Panc1 (cell line): ENCODE measurements around the gene MSANTD4. TPM values are rescaled to one million over a fixed set of nuclear protein-coding genes. Genes with fewer than 3 reads are reported as not detected.

ENCODE experiments used
- ATAC-seq: fragments of 200-7000 bp; cut with Tn5 transposase; 2 replicates; pipeline ENCODE4 v1.9.1; 2020; ENCODE audit warnings: mild to moderate bottlenecking, moderate library complexity
- Bru-seq: library from RNA; stranded (reverse); fragments of 400-500 nt; gene quantifications from one replicate; lab custom pipeline; 2021; lab: Mats Ljungman, UMichigan
- BruChase-seq, 2 experiments: library from RNA; stranded (reverse); fragments of 400-500 nt; gene quantifications; one replicate each; lab custom pipeline; 2021; lab: Mats Ljungman, UMichigan
- BruUV-seq: library from RNA; stranded (reverse); fragments of 400-500 nt; replicated peaks from 2 replicates; lab custom pipeline; 2021; lab: Mats Ljungman, UMichigan
- CTCF ChIA-PET: fragments of 300-600 bp; sonication (Branson Sonifier 250); formaldehyde crosslinking; loops from one replicate; lab custom pipeline; 2022; ENCODE audit warnings: antibody characterized with exemption; lab: Charles Lee
- POLR2A ChIA-PET: fragments of 300-600 bp; sonication (Branson Sonifier 250); formaldehyde crosslinking; loops from one replicate; lab custom pipeline; 2022; ENCODE audit warnings: antibody characterized with exemption; lab: Charles Lee
- DNase-seq: peaks from one replicate; pipeline ENCODE4 v3.0.0-alpha.2; 2010; ENCODE audit warnings: low read depth, low spot score
- H3K27ac ChIP-seq: 2 replicates; pipeline ENCODE4 v1.5.1; 2011; ENCODE audit warnings: mild to moderate bottlenecking, low read length, inconsistent platforms
- H3K27me3 ChIP-seq: fragments of 200-500 bp; sonication (Bioruptor generic); 2 replicates; pipeline ENCODE4 v1.6.0; 2014; ENCODE audit warnings: low read length, inconsistent platforms; ENCODE audit not compliant: control insufficient read depth, insufficient read depth
- H3K36me3 ChIP-seq: fragments of 200-500 bp; sonication (Bioruptor generic); 2 replicates; pipeline ENCODE4 v1.5.1; 2014; ENCODE audit warnings: inconsistent platforms, mild to moderate bottlenecking, low read length, moderate library complexity; ENCODE audit not compliant: control insufficient read depth, insufficient read depth
- H3K4me1 ChIP-seq: 2 replicates; pipeline ENCODE4 v1.5.1; 2011; ENCODE audit warnings: inconsistent platforms, mild to moderate bottlenecking, low read length, moderate library complexity; ENCODE audit not compliant: control insufficient read depth, insufficient read depth
- H3K4me3 ChIP-seq, 2 experiments: 2 replicates each; pipeline ENCODE4 v1.5.1; 2011 to 2012; ENCODE audit warnings: low read depth in 2 of 2, low read length in 2 of 2, mild to moderate bottlenecking in 2 of 2, inconsistent platforms in 1 of 2, moderate library complexity in 1 of 2
- H3K9me3 ChIP-seq: fragments of 200-500 bp; sonication (Bioruptor generic); 2 replicates; pipeline ENCODE4 v1.5.1; 2014; ENCODE audit warnings: low read depth, mild to moderate bottlenecking, inconsistent platforms, low read length, moderate library complexity; ENCODE audit not compliant: control insufficient read depth, insufficient read depth
- POLR2AphosphoS5 ChIP-seq: IDR thresholded peaks from 2 replicates; pipeline ENCODE4 v1.6.1; 2012; ENCODE audit warnings: mild to moderate bottlenecking, low read depth, low read length, moderate library complexity
- SIN3A ChIP-seq: IDR thresholded peaks from 2 replicates; pipeline ENCODE4 v1.6.1; 2012; ENCODE audit warnings: low read depth, mild to moderate bottlenecking, low read length, moderate library complexity, borderline replicate concordance; ENCODE audit not compliant: insufficient read depth
- TCF7L2 ChIP-seq: IDR thresholded peaks from 2 replicates; pipeline ENCODE4 v1.6.1; 2011; ENCODE audit warnings: mild to moderate bottlenecking, low read depth, low read length, inconsistent platforms
- in situ Hi-C: cut with HindIII; loops from 2 replicates; pipeline ENCODE4 v1.10.0; 2016; ENCODE audit warnings: low sequenced_read_pairs, low pct_unique_long_range_greater_than_20kb
- intact Hi-C: fragments of 100-400 bp; cut with micrococcal nuclease; formaldehyde crosslinking; loops from one replicate; pipeline ENCODE4 v1.10.0; 2022; ENCODE audit not compliant: unreplicated experiment
- long read RNA-seq: library from polyadenylated mRNA; unstranded; transcript quantifications from one replicate; pipeline ENCODE4 v2.0.0, GENCODE V29; 2021; ENCODE audit not compliant: unreplicated experiment
- polyA plus RNA-seq: library from polyadenylated mRNA; unstranded; fragments of >200 nt; gene quantifications from one replicate; pipeline ENCODE4 v1.2.1, GENCODE V29; 2012; ENCODE audit warnings: missing spikeins; ENCODE audit not compliant: insufficient read length
- total RNA-seq: library from RNA; stranded (reverse); gene quantifications from one replicate; pipeline ENCODE4 v1.2.1, GENCODE V29; 2021; ENCODE audit not compliant: unreplicated experiment
- TF ChIP-seq, protein P1 (sequence below): fragments of 450-650 bp; IDR thresholded peaks from 2 replicates; pipeline ENCODE4 v1.5.1; 2017; ENCODE audit warnings: mild to moderate bottlenecking
- TF ChIP-seq, protein P2 (sequence below), 2 experiments: IDR thresholded peaks; 2 replicates each; pipeline ENCODE4 v1.6.1; 2011 to 2012; ENCODE audit warnings: low read depth in 2 of 2, control low read depth in 1 of 2, low read length in 1 of 2, mild to moderate bottlenecking in 1 of 2, moderate library complexity in 1 of 2; ENCODE audit not compliant: insufficient read depth in 1 of 2

MSANTD4 gene
- 19.6 TPM for total RNA-seq
- polyA plus RNA-seq, result 12.4 TPM
- Bru-seq, nascent RNA, result percentile 89 among the genes with signal in this experiment
- BruChase-seq, experiment 1, labeled RNA remaining after a 2-hour chase, result percentile 94 among the genes with signal in this experiment
- percentile 70 among the genes with signal in this experiment for BruChase-seq, experiment 2, labeled RNA remaining after a 6-hour chase
- long read RNA-seq, full-length matches to known transcripts, result 22 of 44 reads
- long read RNA-seq, partial matches to known transcripts, result 3 of 44 reads
- long read RNA-seq, other reads (novel, unspliced or antisense), result 19 of 44 reads

DNA sequence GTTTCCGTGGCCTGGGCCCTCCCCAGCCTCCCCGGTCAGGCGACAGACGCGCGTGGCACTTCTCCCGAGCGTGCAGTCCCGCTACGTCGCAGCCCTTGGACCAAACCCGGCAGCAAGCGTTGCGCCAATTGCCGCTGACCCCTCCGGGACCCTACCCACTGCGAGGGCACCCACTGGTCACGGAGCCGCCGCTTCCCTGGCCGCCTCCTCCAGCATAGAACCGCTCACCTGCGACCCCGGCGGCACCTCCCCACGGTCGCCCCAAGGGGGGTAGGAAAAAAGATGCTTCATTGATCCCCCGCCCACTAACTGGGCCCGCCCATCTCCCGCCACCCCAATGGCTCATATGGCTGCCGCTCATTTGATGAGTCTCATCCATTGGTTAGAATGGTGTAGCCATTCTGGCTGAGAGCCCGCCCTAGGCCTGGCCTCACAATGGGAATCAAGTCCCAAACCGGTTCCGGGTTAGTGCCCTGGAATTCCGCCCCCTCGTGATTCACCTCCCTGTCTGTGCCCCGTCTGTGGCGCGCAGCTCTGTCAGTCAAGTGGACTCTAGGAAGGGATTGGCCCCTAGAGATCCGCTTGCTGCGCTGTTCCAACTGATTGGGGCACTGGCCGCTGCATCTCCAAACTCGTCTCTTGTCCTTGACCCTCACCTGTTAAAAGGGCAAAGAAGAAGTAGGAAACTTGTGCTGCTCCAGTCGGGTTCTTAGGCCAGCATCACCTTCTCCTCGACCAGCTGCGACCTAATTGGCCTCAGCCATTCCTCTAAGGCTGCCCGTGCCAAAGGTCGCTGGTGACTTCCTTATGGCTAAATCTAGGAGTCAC, at the start of gene MSANTD4:
Gene MSANTD4 (minus strand): TSS at position 274 of the 828 bp plus-strand sequence. CDS start 11,323 bp downstream, outside the sequence.
- no TSS peak for BruUV-seq
- POLR2A ChIA-PET, result no interaction called here
- intact Hi-C loops (loop anchor here (2.0 kb wide), 1 partner anchor 55 kb away; the partner anchor contains the start of genes AASDHPPT and KBTBD3), in situ Hi-C loops (no loop called here)
- DNase-seq, result peak; percentile 99
- CTCF ChIA-PET, result no interaction called here
- H3K27me3 ChIP-seq, result no peaks in the 10 kb centered on the region
- H3K4me3 ChIP-seq, result peak within 1 kb of the TSS; percentile 77 to 90
- H3K36me3 ChIP-seq, result peaks cover 2% of the 10 kb centered on the region; the same call in 1 of the 2 replicates
- H3K9me3 ChIP-seq, result no peaks in the 10 kb centered on the region
- H3K4me1 ChIP-seq, result peaks cover 15% of the 10 kb centered on the region; the same call in 1 of the 2 replicates
- TF ChIP-seq TCF7L2 (0 out of 2 replicates have a peak, but pooled peaks have one; percentile 64), SIN3A (0 out of 2 replicates have a peak, but pooled peaks have one; percentile 58), POLR2AphosphoS5 (peak; percentile 51; the same call in 1 of the 2 replicates)
- TF ChIP-seq, protein P1, sequence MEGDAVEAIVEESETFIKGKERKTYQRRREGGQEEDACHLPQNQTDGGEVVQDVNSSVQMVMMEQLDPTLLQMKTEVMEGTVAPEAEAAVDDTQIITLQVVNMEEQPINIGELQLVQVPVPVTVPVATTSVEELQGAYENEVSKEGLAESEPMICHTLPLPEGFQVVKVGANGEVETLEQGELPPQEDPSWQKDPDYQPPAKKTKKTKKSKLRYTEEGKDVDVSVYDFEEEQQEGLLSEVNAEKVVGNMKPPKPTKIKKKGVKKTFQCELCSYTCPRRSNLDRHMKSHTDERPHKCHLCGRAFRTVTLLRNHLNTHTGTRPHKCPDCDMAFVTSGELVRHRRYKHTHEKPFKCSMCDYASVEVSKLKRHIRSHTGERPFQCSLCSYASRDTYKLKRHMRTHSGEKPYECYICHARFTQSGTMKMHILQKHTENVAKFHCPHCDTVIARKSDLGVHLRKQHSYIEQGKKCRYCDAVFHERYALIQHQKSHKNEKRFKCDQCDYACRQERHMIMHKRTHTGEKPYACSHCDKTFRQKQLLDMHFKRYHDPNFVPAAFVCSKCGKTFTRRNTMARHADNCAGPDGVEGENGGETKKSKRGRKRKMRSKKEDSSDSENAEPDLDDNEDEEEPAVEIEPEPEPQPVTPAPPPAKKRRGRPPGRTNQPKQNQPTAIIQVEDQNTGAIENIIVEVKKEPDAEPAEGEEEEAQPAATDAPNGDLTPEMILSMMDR, result no peak
- TF ChIP-seq, protein P2, sequence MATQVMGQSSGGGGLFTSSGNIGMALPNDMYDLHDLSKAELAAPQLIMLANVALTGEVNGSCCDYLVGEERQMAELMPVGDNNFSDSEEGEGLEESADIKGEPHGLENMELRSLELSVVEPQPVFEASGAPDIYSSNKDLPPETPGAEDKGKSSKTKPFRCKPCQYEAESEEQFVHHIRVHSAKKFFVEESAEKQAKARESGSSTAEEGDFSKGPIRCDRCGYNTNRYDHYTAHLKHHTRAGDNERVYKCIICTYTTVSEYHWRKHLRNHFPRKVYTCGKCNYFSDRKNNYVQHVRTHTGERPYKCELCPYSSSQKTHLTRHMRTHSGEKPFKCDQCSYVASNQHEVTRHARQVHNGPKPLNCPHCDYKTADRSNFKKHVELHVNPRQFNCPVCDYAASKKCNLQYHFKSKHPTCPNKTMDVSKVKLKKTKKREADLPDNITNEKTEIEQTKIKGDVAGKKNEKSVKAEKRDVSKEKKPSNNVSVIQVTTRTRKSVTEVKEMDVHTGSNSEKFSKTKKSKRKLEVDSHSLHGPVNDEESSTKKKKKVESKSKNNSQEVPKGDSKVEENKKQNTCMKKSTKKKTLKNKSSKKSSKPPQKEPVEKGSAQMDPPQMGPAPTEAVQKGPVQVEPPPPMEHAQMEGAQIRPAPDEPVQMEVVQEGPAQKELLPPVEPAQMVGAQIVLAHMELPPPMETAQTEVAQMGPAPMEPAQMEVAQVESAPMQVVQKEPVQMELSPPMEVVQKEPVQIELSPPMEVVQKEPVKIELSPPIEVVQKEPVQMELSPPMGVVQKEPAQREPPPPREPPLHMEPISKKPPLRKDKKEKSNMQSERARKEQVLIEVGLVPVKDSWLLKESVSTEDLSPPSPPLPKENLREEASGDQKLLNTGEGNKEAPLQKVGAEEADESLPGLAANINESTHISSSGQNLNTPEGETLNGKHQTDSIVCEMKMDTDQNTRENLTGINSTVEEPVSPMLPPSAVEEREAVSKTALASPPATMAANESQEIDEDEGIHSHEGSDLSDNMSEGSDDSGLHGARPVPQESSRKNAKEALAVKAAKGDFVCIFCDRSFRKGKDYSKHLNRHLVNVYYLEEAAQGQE (IDR thresholded peaks at IDR 0.05; ENCODE audit: insufficient read depth in 1 of 2, low read depth in 2 of 2, low read length in 1 of 2), result 0 out of 4 replicates have a peak, but pooled peaks of 1 of the 2 experiments have one; percentile 29
- H3K27ac ChIP-seq, result peak within 1 kb of the TSS; percentile 97
- peak; percentile 99 for ATAC-seq

DNA sequence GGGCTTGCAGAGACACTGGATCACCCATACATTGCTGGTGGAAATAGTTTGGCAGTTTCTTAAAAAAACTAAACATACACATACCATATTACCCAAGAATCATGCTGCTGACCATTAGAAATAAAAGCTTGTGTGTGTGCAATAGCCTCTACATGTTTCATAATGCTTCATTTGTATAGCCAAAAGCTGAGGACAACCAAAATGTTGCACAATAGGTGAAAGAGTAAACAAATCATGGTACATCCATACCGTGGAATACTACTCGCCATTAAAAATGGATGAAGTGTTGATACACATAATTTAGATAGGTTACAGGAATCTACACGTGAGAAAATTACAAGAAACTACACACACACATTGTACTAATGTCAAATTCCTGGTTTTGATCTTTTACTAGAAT, 48.6 kb upstream of the MSANTD4 start:
- no peaks in the 10 kb centered on the region for H3K36me3 ChIP-seq
- ChIA-PET CTCF (no interaction called here), POLR2A (no interaction called here)
- no peaks in the 10 kb centered on the region for H3K27me3 ChIP-seq
- DNase-seq, result no peak
- no peaks in the 10 kb centered on the region for H3K9me3 ChIP-seq
- ATAC-seq, result no peak
- in situ Hi-C loops, result no loop called here
- H3K4me3 ChIP-seq, result no peak overlapping the region
- intact Hi-C loops, result no loop called here
- no peak overlapping the region for H3K27ac ChIP-seq
- no TSS peak for BruUV-seq
- H3K4me1 ChIP-seq, result no peaks in the 10 kb centered on the region; the same call in 1 of the 2 replicates
- TF ChIP-seq, protein P2 (IDR thresholded peaks at IDR 0.05; ENCODE audit: insufficient read depth in 1 of 2, low read depth in 2 of 2, low read length in 1 of 2), result no peak
- TF ChIP-seq SIN3A, result no peak
